ENCODE data around the gene SOAT1. TPM values are rescaled to one million over a fixed set of nuclear protein-coding genes. Genes with fewer than 3 reads are reported as not detected.
A peak's percentile ranks its signal among the peaks of the same experiment; 100 is the strongest.
"Not testable (repeated sequence)": the region's sequence is repeated elsewhere in the genome, so short reads cannot be mapped to it uniquely, and the experiment has no call there.

Gene SOAT1
- 29.1 TPM for polyA plus RNA-seq (2013, experiment 1 of 2; ENCODE audit: insufficient read length)
- 33.1 TPM for polyA plus RNA-seq (2013, experiment 2 of 2; ENCODE audit: insufficient read length)

GRCh38 chr1:179293340-179294327 lies at the start of gene SOAT1:
TSS of gene SOAT1 (plus strand) at chr1:179293797. CDS start at chr1:179302685, 8,888 bp downstream.
- DNase-seq: peak; percentile 91

- not testable (repeated sequence) for DNase-seq
These were observed 48.2 kb upstream of the SOAT1 start for GRCh38 chr1:179245426-179245825.

- DNase-seq: no peak
These were observed 45.7 kb upstream of the SOAT1 start for GRCh38 chr1:179247923-179248322.

GRCh38 chr1:179251675-179252074 lies 41.9 kb upstream of the SOAT1 start:
- peak; percentile 48 for DNase-seq

- no peak for DNase-seq
These were observed 41.0 kb upstream of the SOAT1 start for GRCh38 chr1:179252606-179253005.

- peak; percentile 7 for DNase-seq
These were observed 40.2 kb upstream of the SOAT1 start for GRCh38 chr1:179253286-179253972.

- no peak for DNase-seq
These were observed 31.4 kb upstream of the SOAT1 start for GRCh38 chr1:179262183-179262582.

GRCh38 chr1:179263121-179263520 lies 30.5 kb upstream of the SOAT1 start:
- DNase-seq: no peak

- peak; percentile 11 for DNase-seq
These were observed 29.1 kb upstream of the SOAT1 start for GRCh38 chr1:179264507-179264906.

- DNase-seq: no peak
These were observed 24.5 kb upstream of the SOAT1 start for GRCh38 chr1:179269071-179269470.

GRCh38 chr1:179274424-179274823 lies 19.2 kb upstream of the SOAT1 start:
- not testable (repeated sequence) for DNase-seq

GRCh38 chr1:179278920-179279319 lies 14.7 kb upstream of the SOAT1 start:
- no peak for DNase-seq

- DNase-seq: no peak
These were observed 9.6 kb upstream of the SOAT1 start for GRCh38 chr1:179283992-179284391.

- no peak for DNase-seq
These were observed 5.7 kb upstream of the SOAT1 start for GRCh38 chr1:179287946-179288345.

- no peak for DNase-seq
These were observed 4.6 kb upstream of the SOAT1 start for GRCh38 chr1:179288977-179289376.

- DNase-seq: no peak
These were observed 1.7 kb downstream of the SOAT1 start for GRCh38 chr1:179295164-179295755.

- DNase-seq: no peak
These were observed 2.9 kb downstream of the SOAT1 start for GRCh38 chr1:179296356-179297104.

GRCh38 chr1:179297105-179297378 lies 3.4 kb downstream of the SOAT1 start:
- no peak for DNase-seq

- no peak for DNase-seq
These were observed 5.4 kb downstream of the SOAT1 start for GRCh38 chr1:179298952-179299351.

- no peak for DNase-seq
These were observed 6.5 kb downstream of the SOAT1 start for GRCh38 chr1:179300112-179300511.

GRCh38 chr1:179302070-179302469 lies 8.5 kb downstream of the SOAT1 start:
- no peak for DNase-seq

- DNase-seq: no peak
These were observed 9.7 kb downstream of the SOAT1 start for GRCh38 chr1:179303200-179303785.
